Osteocyte (in vitro differentiated cells): ENCODE data around the gene LCOR. TPM values are rescaled to one million over a fixed set of nuclear protein-coding genes. Genes with fewer than 3 reads are reported as not detected.

Experiments
- DNase-seq: peaks from one replicate; pipeline ENCODE4 v3.0.0; 2021; ENCODE audit warnings: mixed read lengths; ENCODE audit not compliant: unreplicated experiment; ENCODE audit errors: extremely low spot score
- H3K27ac Mint-ChIP-seq: one replicate; pipeline ENCODE4 v1.8.0; 2021; ENCODE audit warnings: mild to moderate bottlenecking, mixed read lengths; ENCODE audit not compliant: unreplicated experiment
- H3K27me3 Mint-ChIP-seq: one replicate; pipeline ENCODE4 v1.8.0; 2021; ENCODE audit warnings: mixed read lengths; ENCODE audit not compliant: unreplicated experiment
- H3K36me3 Mint-ChIP-seq: one replicate; pipeline ENCODE4 v1.8.0; 2021; ENCODE audit warnings: mixed read lengths; ENCODE audit not compliant: unreplicated experiment
- H3K4me1 Mint-ChIP-seq: one replicate; pipeline ENCODE4 v1.8.0; 2021; ENCODE audit warnings: mixed read lengths; ENCODE audit not compliant: unreplicated experiment
- H3K4me3 Mint-ChIP-seq: one replicate; pipeline ENCODE4 v1.8.0; 2021; ENCODE audit warnings: mild to moderate bottlenecking, moderate library complexity, mixed read lengths; ENCODE audit not compliant: unreplicated experiment
- H3K9me3 Mint-ChIP-seq: one replicate; pipeline ENCODE4 v1.8.0; 2021; ENCODE audit warnings: mixed read lengths; ENCODE audit not compliant: unreplicated experiment
- total RNA-seq: library from RNA; stranded (reverse); gene quantifications from 2 replicates; pipeline ENCODE4 v1.2.1, GENCODE V29; 2021
- TF ChIP-seq, protein P1 (sequence below): fragments of 200-600 bp; sonication (generic); IDR thresholded peaks from 2 replicates; pipeline ENCODE4 v1.5.0; 2021; ENCODE audit warnings: antibody characterized with exemption, mild to moderate bottlenecking, moderate library complexity

LCOR gene
- total RNA-seq, 1 donor from 2014 or later, result 22.6 TPM

DNA sequence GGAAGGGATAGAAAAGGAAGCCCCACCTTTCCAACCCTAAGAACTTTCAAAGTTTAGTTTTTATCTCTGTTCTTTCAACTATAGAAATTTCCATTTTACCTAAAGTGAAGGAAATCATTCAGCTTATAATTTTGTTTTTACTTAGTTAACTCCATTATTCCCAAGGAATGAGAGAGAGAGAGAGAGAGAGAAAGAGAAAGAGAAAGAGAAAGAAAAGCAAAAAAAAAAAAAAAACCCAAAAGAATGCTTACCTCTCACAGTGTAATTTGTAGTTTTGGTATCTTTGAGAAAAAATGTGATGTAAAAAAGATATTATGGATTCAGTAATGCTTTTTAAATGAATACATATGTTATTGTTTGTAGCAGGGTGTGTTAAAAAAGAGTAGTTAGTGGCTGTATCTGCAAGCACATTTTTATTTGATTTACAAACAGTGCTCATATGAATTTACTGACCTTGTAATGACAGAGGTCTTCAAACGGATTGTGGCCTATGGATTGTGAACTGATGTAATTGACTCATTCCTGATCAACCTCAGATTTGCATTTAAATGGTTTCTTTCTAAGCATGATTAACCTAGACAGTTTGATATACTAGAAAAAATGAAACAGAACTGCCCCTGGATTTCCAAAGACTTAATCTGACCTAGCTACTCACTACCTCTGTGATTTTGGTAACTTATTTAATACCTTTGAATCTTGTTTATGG is 64.9 kb downstream of the LCOR start:
- no peak overlapping the region for H3K4me3 Mint-ChIP-seq
- H3K27me3 Mint-ChIP-seq, result no peaks in the 10 kb centered on the region
- H3K36me3 Mint-ChIP-seq, result peaks cover 16% of the 10 kb centered on the region
- H3K9me3 Mint-ChIP-seq, result peaks cover 13% of the 10 kb centered on the region
- peaks cover 12% of the 10 kb centered on the region for H3K4me1 Mint-ChIP-seq
- peak overlapping the region; percentile 48 for H3K27ac Mint-ChIP-seq
- TF ChIP-seq, protein P1, sequence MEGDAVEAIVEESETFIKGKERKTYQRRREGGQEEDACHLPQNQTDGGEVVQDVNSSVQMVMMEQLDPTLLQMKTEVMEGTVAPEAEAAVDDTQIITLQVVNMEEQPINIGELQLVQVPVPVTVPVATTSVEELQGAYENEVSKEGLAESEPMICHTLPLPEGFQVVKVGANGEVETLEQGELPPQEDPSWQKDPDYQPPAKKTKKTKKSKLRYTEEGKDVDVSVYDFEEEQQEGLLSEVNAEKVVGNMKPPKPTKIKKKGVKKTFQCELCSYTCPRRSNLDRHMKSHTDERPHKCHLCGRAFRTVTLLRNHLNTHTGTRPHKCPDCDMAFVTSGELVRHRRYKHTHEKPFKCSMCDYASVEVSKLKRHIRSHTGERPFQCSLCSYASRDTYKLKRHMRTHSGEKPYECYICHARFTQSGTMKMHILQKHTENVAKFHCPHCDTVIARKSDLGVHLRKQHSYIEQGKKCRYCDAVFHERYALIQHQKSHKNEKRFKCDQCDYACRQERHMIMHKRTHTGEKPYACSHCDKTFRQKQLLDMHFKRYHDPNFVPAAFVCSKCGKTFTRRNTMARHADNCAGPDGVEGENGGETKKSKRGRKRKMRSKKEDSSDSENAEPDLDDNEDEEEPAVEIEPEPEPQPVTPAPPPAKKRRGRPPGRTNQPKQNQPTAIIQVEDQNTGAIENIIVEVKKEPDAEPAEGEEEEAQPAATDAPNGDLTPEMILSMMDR, result no peak
- DNase-seq, result no peak

DNA sequence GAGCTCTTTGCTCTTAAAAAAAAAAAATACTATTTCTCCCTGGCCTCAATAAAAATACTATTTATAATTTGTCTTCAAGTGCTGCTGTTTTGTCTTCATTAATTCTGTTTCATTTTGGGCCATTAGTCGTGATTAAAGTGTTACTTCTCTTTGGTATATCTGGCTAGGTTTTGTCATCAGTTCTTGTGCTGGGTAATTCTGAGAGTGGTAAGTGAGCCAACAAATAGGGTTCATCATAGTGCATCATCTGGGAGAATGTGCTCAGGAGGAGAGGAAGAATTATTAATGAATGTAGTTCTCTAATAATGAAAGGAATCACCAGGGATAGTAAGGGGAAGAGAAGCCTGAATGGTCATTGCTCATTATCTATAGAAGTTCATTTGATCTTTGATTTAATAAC is 70.0 kb downstream of the LCOR start:
- peaks cover 16% of the 10 kb centered on the region for H3K4me1 Mint-ChIP-seq
- no peak overlapping the region for H3K4me3 Mint-ChIP-seq
- TF ChIP-seq, protein P1, result no peak
- no peak for DNase-seq
- H3K27ac Mint-ChIP-seq, result no peak overlapping the region
- no peaks in the 10 kb centered on the region for H3K27me3 Mint-ChIP-seq
- H3K36me3 Mint-ChIP-seq, result peaks cover 10% of the 10 kb centered on the region
- peaks cover 6% of the 10 kb centered on the region for H3K9me3 Mint-ChIP-seq

DNA sequence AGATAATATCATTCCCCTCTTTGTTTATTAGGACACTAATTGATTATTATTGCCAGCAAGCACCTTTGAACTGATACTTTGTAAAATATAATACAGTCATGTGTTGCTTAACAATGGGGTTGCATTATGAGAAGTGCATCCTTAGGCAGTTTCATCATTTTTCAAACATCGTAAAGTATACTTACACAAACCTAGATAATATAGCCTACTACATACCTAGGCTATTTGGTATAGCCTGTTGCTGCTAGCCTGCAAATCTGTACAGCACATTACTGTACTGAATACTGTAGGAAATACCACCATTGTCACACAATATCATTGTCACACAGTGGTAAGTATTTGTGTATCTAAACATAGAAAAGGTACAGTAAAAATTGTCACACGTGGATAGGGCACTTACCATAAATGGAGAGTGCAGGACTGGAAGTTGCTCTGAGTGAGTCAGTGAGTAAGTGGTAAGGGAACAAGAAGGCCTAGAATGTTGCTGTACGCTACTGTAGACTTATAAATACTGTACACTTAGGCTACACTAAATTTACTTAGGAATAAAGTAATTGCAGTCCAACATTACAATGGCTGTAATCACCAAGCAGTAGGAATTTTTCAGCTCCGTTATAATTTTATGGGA is 70.7 kb downstream of the LCOR start:
- TF ChIP-seq, protein P1, result no peak
- H3K27ac Mint-ChIP-seq, result no peak overlapping the region
- H3K36me3 Mint-ChIP-seq, result peaks cover 10% of the 10 kb centered on the region
- peaks cover 13% of the 10 kb centered on the region for H3K4me1 Mint-ChIP-seq
- no peak overlapping the region for H3K4me3 Mint-ChIP-seq
- DNase-seq, result no peak
- H3K27me3 Mint-ChIP-seq, result no peaks in the 10 kb centered on the region
- H3K9me3 Mint-ChIP-seq, result peaks cover 6% of the 10 kb centered on the region

DNA sequence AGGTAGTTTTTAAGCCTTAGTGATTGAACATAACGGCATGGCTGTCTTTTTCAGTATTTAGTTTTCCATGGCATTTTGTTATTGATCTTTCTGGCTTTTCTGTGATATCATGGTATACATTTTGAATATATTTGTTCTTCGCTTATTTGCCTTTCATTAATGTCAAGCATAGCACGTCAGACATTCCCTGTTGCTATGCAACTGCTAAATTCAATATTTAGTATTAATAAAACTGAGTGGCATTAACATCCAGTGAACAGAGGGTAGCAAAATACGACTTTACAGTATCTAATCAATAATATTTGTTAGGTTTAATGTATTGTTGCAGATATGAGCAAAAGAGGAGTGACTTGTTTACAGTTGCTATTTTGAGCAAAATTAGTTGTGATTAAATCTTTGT is 72.5 kb downstream of the LCOR start:
- H3K4me1 Mint-ChIP-seq, result peaks cover 13% of the 10 kb centered on the region

DNA sequence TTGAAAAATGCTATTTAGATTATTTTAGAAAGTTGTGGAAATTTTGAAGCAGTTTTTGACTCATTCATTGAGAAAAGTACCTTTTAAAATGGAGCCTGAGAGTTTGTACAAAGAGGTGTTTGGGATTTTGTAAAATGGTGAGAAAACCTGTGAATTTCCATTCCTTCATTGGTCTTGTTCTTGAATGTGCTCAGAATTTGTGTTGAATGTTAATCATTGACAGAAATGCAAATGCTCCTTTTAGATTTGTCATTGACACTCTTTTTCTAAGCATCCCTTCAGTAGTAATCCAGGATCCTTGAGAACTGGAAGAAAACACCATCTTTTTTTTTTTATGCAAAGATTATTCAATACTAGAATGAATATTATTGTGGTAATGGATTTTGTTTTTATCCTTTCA is 74.8 kb downstream of the LCOR start:
- no peak overlapping the region for H3K27ac Mint-ChIP-seq
- TF ChIP-seq, protein P1, result no peak
- no peaks in the 10 kb centered on the region for H3K9me3 Mint-ChIP-seq
- no peaks in the 10 kb centered on the region for H3K27me3 Mint-ChIP-seq
- peaks cover 9% of the 10 kb centered on the region for H3K36me3 Mint-ChIP-seq
- H3K4me1 Mint-ChIP-seq, result peaks cover 16% of the 10 kb centered on the region
- no peak for DNase-seq
- no peak overlapping the region for H3K4me3 Mint-ChIP-seq

More for the DNA sequence above, 72.5 kb downstream of the LCOR start:
- TF ChIP-seq, protein P1, result no peak
- DNase-seq, result no peak
- no peak overlapping the region for H3K4me3 Mint-ChIP-seq
- H3K9me3 Mint-ChIP-seq, result peaks cover 6% of the 10 kb centered on the region
- H3K27me3 Mint-ChIP-seq, result no peaks in the 10 kb centered on the region
- no peak overlapping the region for H3K27ac Mint-ChIP-seq
- peaks cover 16% of the 10 kb centered on the region for H3K36me3 Mint-ChIP-seq
